Hematopoietic multipotent progenitor cell treated with erythropoietin and hydrocortisone succinate and interleukin-3 and kit ligand, for 8 days (in vitro differentiated cells): ENCODE results near the gene MARK4.
A peak's percentile ranks its signal among the peaks of the same experiment; 100 is the strongest.
"Not testable (repeated sequence)": the region's sequence is repeated elsewhere in the genome, so short reads cannot be mapped to it uniquely, and the experiment has no call there.

Experiments used
- DNase-seq: peaks from one replicate; pipeline ENCODE4 v3.0.0-alpha.2; 2015

The MARK4 gene

DNA sequence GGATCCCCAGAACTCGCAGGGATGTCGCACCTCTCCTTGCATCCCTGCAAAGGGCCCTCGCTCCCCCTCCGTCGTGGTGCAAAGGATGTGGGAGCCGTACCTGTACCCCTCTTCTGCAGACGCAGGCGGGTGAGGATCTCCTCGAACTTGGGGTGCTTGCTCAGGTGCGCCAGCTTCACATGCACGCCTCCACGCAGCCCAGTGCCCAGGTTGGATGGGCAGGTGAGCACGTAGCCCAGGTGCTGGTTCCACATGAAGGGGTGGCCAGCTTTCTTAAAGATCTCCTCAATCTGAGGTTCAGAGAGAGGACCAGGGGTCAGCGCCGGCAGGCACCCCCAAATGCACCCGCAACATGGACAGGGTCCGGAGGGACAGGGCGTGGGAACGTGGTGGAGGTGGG lies 56.3 kb downstream of the MARK4 start:
- no peak for DNase-seq

DNA sequence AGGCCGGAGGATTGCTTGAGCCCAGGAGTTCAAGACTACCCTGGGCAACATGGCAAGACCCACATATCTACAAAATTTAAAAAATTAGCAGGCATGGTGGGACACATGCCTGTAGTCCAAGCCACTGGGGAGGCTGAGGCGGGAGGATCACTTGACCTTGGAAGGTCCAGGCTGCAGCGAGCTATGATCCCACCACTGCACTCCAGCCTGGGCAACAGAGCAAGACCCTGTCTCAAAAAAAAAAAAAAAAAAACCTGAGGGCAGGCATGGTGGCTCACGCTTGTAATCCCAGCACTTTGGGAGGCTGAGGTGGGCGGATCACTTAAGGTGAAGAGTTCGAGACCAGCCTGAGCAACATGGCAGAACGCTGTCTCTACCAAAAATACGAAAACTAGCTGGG lies 58.3 kb downstream of the MARK4 start:
- DNase-seq, result not testable (repeated sequence)

DNA sequence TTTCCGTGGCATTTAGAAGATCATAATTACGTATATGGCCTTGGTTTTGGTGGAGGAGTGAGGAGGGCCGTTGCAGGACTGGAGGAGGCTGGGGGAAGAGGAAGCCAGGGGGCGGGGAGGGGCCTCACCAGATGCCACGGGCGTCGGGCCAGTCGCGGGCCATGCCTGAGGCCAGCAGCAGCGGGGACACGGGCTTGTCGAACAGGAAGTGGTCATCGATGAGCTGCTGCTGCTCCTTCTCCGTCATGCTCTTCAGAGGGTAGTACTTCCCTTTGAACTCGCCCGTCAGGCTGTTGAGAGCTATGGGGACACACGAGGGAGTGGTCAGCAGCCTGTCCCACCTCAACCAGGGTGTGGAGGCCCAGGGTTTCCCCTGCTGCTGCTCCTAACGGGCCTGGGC lies 60.5 kb downstream of the MARK4 start:
- DNase-seq, result no peak

DNA sequence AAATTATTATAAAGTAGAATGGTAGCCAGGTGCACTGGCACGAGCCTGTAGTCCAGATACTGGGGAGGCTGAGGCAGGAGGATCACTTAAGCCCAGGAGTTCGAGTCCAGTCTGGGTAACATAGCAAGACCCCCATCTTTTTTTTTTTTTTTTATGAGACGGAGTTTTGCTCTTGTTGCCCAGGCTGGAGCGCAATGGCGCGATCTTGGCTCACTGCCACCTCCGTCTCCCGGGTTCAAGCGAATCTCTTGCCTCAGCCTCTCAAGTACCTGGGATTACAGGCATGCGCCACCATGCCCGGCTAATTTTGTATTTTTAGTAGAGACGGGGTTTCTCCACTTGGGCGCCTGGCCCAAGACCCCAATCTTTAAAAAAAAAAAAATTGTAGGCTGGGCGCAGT lies 61.2 kb downstream of the MARK4 start:
- not testable (repeated sequence) for DNase-seq

DNA sequence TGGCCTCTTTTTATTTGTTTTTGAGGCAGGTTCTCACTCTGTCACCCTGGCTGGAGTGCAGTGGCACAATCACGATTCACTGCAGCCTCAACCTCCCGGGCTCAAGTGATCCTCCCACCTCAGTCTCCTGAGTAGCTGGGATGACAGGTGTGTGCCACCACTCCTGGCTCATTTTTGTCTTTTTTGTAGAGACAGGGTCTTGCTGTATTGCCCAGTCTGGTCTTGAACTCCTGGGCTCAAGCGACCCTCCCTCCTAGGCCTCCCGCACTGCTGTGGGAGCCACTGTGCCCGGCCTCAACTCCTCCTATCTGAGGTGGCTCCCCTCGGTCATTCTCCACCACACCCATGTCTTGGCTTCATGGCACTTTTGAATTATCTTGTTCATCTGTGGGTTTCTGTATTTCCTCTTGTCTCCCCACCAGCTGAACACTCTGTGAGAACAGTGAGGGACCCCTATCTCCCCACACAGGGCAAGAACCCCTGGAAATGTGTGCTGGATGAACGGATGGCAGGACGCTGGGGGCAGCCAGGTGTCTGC lies 63.7 kb downstream of the MARK4 start:
- peak; percentile 34 for DNase-seq

DNA sequence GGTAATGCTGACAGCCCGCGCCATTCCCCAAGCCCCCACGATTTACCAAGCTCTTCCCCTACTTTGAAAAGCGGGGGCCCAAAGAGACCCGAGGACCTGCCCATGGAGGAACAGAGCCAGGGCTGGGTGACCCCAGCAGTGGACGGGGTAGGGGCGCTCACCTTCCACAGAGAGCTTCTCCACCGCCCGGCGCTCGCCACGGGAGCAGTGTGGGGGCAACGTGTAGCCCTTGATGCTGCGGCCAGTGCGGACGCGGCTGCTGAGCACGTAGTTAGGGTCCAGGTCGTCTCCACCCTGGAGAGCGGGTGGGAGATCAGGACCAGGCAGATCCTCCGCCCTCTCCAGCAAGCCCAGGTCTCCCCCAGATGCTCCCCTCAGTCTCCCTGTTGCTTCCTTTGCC lies 64.2 kb downstream of the MARK4 start:
- DNase-seq, result no peak

DNA sequence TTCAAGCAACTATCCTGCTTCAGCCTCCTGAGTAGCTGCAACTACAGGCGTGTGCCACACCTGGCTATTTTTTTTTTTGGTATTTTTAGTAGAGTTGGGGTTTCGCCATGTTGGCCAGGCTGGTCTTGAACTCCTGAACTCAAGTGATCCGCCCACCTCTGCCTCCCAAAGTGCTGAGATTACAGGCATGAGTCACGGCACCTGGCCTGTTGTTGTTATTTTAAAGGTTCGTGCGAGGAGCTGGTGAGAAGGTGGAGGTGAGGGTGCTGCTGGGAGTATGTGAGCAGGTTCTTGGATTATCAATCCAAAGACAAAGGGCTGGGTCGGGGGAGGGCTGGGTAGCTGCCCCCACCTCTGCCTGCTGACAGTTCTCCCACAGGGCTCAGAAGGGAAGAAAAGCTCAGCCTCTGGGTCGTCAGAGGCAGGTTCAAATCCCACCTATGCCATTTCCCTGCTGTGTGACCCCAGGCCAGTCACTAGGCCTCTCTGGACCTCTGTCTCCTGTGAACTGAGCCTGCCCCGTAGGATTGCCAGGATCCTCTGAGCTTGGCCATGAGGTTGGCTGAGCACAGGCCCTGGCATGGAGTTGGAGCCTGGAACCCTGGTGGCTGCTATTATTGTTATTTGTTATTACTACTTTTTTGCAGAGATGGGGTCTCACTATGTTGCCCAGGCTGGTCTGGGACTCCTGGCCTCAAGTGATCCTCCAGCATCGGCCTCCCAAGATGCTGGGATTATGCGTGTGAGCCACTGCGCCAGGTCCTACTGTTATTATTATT lies 70.1 kb downstream of the MARK4 start:
- no peak for DNase-seq

DNA sequence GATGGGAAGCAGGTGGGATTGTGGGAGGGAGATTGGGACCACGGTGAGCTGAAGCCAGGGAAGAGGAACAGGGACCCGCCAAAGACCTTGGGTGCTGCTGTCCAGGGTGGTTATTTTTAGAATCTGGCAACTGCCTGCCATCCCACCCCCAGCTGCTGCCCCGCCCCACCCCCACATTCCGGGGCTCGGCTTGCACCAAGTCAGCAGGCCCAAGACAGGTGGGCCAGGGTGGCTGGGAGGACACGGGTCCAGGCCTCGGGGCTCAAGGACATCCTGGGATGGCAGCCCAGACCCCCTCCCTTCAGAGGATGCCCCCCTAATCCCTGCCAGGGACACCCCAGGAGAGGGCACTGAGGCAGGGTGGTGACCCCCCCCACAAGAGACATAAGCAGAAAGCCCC lies 70.8 kb downstream of the MARK4 start:
- DNase-seq, result no peak

DNA sequence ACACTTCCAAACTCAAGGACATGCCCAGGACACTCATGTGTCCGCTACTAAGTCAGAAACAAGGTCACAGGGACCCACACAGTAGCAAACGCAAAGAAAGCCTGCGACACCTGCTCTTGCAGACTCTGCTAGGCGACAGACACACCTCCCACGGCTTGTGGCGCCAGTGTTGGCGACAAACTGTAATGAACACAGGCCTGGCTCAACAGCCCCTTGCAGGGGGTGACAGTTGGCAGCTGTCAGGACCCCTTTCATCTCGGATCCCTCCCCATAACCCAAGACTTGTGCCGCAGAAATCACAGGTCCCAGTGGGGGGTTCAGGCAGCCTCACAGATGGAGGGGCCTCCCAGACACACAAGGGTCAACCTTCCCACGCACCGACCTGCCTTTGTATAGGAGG lies 71.2 kb downstream of the MARK4 start:
- DNase-seq, result no peak

DNA sequence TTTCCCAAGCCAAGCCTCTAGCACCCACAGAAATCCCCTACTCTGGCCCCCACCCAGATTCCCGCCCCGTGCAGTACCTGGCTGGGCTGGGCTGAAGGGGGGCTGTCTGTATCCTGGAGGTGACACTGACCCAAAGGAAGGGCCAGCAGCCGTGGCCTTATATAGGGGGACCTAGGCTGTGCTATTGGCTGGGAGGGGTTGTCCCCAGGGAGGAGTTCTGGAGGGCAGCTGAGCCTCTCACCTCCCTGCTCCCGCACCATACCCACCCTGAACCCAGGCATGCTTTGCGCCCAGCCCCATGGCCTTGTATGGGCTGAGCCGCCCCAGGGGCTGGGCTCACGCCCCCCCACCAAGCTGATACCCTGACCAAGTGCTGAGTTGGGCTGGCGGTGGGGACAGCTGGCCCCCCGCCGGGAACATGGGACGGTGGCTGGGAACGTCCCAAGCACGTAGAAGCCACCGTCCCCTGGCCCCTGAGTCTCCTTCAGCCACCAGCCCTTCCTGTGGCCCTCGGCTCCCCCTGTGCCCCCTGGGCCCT lies 71.7 kb downstream of the MARK4 start, which contains the start of gene CKM:
Gene CKM (minus strand): TSS at position 132 of the 538 bp plus-strand sequence. CDS start 3,162 bp downstream, outside the sequence.
- DNase-seq, result no peak

DNA sequence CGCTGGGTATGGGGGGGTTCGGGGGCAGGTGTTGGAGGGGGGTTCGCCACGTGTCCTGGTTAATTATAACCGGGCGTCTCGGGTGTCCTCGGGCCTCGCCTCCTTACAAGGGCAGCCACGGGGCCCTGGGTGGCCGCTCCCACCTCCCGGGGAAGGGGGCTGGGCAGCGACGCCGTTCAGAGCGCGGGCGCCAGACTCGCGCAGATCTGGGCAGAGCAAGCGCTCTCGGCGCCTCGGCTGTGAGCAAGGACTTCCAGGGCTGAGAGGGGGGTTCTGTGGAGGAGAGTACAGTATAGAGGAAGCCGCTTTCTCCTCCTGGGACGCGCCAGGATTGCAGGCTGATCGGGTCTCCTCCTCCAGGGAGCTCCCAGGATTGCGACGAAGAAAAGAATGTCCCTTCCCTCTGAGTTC lies 72.6 kb downstream of the MARK4 start:
- no peak for DNase-seq

DNA sequence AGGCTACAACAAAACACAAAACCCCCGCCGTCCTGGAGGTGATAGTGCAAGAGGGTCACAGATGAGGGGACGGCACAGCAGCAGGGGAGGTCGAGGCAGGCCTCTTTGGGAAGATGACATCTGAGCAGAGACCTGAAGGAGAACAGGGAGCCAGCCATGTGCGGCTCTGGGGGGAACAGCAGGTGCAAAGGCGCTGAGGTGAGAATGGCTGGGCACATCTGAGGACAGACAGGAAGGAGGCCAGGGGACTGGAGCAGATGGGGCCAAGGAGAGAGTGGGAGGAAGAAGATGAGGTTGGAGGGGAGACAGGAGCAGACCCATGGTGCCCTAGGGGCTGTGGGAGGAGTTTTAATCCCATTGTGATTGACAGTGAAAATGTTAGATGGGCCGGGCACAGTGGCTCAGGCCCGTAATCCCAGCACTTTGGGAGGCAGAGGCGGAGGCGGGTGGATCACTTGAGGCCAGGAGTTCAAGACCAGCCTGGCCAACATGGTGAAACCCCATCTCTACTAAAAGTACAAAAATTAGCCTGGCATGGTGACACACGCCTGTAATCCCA lies 73.4 kb downstream of the MARK4 start:
- no peak for DNase-seq

DNA sequence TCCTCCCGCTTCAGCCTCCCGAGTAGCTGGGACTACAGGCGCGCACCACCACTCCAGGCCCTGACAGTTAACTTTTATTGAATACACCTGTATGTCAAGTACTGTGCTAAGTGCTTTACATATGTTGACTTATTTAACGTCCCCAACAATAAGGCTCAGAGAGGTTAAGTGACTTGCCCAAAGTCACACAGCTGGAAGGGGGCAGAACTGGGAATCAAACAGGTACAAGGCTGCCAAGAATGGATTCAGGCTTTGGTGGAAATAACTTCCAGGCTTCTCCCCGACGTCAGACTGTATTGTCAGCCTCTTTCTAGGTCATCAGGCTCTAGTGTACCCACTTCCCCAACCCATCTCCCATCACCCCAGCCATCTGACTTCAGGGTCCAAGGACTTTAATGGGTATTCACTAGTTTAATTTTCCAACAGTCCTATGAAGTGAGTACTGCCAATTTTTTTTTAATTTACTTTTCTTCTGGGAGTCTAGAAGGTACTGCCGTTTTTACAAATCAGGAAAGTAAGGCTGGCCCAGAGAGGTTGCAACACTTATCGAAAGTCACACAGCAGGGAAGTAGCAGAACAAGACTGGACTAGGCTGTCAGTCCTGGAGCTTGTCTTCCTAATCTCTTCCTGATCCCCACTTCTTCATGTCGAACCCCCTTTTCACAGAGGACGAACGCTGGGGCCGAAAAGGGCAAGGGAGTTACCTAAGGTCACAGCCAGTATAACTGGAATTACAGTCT lies 76.5 kb downstream of the MARK4 start:
- no peak for DNase-seq

DNA sequence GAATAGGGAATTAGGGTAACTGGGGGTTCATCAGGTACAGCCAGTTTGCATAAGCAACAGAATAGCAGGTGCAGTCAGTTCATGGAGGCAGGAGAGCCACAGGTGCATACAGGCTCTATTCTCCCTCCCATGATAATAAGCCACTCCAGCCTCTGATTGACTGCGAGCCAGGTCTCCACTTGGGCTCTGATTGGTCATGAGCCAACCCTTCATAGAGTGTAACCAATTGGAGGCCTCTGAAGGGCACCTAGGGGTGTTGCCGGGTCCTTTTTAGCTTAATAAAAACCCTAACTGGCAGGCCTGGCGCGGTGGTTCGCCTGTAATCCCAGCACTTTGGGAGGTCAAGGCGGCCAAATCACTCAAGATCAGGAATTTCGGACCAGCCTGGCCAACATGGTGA lies 80.3 kb downstream of the MARK4 start:
- DNase-seq, result no peak

DNA sequence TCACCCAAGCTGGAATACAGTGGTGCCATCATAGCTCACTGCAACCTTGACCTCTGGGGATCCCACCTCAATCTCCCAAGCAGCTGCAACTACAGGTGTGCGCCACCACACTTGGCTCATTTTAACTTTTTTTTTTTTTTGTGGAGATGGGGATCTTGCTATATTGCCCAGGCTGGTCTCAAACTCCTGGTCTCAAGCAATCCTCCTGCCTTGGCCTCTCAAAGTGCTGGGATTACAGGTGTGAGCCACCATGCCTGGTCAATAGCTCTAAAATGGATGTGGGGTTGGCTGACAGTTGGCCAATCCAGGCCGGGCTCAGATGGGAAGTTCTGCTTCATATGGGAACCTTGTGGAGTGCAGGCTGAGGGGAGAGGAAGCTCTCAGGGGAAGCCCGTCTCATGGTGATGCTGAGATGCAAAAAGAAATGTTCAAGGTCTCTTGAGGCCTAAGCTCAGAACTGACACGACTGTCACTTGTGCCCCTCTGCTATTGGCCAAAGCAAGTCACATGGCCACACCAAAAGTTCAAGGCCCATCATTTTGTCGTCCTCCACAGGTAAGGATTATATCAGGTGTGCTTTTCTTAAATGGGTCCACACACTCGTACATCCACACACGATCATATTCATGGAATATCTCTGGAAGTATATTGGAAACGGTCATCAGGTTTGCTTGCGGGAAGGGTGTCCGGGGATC lies 82.7 kb downstream of the MARK4 start:
- DNase-seq, result no peak

DNA sequence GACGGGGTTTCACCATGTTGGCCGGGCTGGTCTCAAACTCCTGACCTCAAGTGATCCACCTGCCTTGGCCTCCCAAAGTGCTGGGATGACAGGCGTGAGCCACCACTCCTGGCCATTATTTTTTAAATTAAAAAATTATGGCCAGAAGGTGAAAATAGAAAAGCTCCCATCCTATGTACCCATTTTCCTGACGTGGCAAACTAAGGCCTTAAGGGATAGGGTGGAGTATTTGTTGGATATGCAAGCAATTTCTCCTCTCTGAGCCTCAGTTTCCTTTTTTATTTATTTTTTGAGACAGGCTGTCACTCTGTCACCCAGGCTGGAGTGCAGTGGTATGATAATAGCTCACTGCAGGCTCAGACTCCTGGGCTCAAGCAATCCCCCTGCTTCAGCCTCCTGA lies 83.8 kb downstream of the MARK4 start:
- not testable (repeated sequence) for DNase-seq

DNA sequence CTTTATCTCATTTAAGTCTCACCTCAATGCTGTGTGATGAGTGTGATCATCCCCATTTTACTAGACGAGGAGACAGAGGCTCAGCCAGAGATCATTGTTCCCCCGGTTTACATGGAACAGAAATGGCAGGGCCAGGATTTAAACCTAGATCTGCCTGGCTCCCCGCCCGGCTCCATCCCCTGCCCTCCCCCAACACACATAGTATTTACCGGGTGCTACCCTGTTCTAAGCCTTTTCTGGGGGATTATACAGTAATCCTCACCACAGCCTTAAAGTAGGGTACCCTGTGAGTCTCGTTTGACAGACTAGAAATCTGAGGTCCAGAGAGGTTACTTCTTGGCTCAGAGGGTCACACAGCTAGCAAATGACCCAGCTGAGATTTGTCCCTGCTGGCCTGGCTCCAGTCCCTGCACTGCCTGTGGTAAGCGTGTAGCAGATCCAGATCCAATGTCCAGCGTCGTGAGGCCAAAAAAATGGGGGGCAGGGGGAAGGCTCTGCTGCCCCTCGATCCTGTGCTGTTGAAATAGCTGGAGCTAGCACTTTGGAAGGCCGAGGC lies 85.7 kb downstream of the MARK4 start:
- DNase-seq, result no peak

DNA sequence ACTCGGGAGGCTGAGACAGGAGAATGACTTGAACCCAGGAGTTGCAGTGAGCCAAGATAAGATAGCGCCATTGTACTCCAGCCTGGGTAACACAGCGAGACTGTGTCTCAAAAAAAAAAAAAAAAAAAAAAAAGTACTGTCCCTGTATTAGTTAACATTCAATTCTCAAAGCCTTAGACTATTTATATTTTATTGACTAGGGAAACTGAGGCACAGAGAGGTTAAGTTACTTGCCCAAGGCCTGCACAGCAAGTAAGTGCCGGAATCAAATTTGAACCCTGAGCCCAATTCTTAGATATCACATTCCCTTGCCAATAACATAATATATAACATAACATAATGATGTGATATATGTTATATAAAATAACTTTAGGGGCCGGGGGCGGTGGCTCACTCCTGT lies 88.6 kb downstream of the MARK4 start:
- DNase-seq, result no peak

DNA sequence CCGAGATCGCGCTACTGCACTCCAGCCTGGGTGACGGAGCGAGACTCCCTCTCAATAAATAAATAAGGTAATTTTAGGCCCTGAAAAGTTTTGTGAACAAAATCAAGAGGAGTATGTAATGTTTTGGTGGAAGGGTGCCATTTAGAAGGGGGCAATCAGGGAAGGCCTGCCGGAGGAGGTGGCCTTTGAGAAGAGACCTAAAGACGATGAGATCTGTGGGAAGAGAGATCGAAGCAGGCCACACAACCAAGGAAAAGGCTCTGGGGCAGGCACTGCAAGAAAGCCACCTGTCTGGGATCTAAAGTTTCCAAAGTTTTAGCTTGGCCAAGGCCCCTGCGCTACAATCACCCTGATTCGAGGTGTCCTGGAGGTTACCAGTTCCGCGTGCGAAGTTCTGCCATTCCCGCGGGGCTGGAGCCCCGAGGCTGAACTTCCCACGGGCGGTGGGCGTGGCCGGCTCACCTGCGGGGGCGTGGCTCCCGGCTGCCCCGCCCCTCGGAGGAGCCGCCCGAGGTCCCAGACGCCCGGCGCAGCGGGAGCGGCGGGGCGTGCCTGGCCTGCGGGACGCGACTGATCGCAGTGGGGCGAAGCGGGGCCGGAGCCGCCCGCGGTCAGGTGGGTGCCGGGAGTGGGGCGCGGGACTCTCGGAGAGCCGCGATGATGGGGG lies 89.3 kb downstream of the MARK4 start, which contains the start of gene KLC3:
Gene KLC3 (plus strand): TSS at position 519 of the 667 bp plus-strand sequence. CDS start 4,792 bp downstream, outside the sequence.
- DNase-seq, result no peak

DNA sequence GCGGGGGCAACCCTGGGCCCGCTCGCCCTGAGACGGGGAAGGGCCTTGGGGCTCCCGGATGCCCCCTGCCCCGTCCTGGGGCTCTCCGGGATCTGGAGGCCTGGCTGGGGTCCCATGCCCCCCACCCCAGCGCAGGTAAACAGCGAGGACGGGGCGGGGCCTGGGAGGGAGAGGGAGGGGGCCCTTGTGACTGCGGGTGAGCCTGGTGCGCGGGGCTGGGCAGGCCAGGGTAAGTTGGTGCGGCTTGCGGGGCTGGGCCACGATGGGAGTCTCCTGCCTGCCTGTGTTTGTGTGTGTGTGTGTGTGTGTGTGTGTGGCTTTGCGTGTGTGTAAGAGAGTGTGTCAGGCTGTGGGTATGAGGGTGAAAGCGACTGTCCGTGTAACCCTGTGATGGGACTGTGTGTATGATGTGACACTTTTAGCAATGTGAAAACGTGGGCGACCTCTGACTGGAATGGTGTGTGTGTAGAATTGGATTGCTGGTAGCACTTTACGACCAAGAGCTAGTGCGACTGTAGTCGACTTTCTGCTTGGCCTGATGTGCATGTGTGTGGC lies 89.9 kb downstream of the MARK4 start:
- DNase-seq, result no peak

DNA sequence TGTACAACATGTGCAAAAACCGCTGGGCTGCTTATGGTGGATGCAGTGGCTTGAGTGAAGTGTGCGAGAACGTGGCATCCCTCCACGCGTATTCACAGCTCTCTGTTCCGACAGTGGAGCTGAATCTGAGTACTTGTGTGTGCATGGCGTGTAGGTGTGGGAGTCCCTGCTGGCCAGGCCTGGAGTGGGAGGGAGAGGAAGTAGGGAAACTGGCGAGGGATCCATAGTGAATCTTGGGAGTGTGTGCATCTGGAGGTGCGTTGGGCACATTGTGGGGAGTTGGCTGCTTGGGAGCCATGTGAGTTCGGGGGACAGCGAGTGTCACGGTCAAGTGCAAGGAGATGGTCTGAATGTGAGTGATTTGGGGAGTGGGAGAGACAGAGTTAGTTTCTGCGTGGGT lies 91.8 kb downstream of the MARK4 start:
- DNase-seq, result no peak
